HG02970 (cell line): Measurements from ENCODE around the gene MTTP.
"Not testable (repeated sequence)": the region's sequence is repeated elsewhere in the genome, so short reads cannot be mapped to it uniquely, and the experiment has no call there.

Experiments used
- ATAC-seq: cut with Tn5 transposase; IDR thresholded peaks from one replicate; pipeline ENCODE4 v1.9.1; 2021; ENCODE audit warnings: mild to moderate bottlenecking, moderate library complexity, moderate number of reproducible peaks; ENCODE audit not compliant: unreplicated experiment, low FRiP score

The MTTP gene

GRCh38 chr4:99574530-99575324 lies at the start of gene MTTP:
TSS of gene MTTP (plus strand) at chr4:99574824. CDS start at chr4:99574910, 86 bp downstream.
- peak; percentile 57 for ATAC-seq

DNA sequence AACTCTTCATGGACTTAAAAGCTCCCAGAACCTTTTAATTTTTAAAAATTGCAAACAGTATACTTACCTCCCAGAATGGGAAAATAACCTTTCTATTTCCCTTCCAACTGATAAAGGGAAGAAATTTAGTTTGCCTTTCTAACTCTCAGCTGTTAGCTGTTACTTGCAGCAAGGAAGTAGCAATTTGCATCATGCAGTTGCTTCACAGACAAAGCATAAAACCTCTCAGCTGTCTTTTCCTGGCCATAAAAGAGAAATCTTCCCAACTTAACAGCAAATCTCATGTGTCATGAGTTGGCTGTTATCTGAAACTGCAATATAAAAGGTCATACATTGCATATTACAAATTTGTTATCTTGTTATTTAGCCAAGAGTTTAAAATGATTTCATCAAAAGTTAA lies 45.4 kb upstream of the MTTP start:
- ATAC-seq = no peak

DNA sequence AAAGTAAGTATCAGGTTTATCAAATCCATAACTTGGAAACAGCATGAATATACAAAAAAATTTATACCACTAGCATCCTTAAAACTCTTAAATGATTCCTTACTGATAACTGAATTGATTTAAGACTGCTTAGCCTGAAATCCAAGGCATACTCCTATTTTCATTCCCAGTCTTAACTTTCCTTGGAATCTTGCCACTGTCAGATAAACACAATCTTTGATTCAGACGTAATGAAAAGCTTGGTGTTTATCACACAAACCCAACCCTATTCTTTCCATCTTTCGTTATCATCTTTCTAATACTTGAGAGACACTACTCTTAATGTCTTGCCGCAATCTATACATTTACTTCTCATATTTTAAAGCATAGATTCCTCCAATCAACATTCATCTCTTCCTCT lies 44.7 kb upstream of the MTTP start:
- ATAC-seq = no peak

GRCh38 chr4:99534699-99535098 lies 39.9 kb upstream of the MTTP start:
- ATAC-seq = not testable (repeated sequence)

GRCh38 chr4:99536271-99536670 lies 38.4 kb upstream of the MTTP start:
- no peak for ATAC-seq

GRCh38 chr4:99536848-99537247 lies 37.8 kb upstream of the MTTP start:
- ATAC-seq = no peak

GRCh38 chr4:99537674-99538073 lies 37.0 kb upstream of the MTTP start:
- ATAC-seq = no peak

DNA sequence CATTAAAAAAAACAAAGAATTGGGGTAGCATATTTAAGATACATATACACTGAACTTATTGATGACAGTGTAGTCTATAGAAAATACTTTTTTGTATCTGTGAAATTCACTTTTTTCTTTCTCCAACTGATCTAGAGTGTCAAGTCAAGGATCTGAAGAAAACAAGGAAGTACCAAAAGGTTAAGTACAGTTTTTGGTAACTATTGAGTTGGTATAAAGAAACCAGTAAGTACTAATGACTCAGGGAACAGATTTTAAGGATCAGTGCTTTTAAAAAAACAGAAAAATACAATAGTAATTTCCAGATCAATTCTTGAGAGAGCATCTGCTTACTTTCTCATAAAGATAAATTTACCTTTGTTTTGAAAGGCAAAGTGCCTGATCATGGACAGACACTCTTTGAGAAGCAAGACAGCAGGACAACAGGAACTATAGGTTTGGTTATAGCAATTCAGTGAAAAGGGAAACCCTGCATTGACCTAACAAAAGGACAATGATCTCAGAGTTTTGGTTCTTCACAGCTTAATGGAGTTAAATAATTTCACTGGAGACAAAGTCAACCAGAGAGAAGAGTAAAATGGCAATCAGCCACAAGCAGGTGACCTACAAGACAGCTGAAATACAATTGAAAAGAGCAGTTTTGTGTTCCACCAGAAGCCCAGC lies 34.2 kb upstream of the MTTP start:
- ATAC-seq = no peak

DNA sequence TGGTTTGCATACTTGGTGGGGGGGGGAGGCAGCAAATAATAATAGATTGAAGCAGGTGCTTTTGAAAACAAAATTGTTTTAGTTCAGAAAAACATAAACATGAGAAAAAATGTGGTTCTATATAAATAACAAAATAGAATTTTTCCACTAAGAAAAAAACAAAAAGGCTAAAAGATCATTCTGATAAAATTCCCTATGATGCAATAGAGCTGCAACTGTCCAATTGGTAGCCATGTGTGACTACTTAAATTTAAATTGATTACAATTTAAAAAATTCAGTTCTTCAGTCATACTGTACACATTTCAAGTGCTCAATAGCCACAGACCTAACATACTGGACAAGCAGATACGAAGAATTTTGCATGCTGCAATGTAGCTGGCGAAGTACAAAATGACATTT lies 21.8 kb upstream of the MTTP start:
- ATAC-seq = no peak

DNA sequence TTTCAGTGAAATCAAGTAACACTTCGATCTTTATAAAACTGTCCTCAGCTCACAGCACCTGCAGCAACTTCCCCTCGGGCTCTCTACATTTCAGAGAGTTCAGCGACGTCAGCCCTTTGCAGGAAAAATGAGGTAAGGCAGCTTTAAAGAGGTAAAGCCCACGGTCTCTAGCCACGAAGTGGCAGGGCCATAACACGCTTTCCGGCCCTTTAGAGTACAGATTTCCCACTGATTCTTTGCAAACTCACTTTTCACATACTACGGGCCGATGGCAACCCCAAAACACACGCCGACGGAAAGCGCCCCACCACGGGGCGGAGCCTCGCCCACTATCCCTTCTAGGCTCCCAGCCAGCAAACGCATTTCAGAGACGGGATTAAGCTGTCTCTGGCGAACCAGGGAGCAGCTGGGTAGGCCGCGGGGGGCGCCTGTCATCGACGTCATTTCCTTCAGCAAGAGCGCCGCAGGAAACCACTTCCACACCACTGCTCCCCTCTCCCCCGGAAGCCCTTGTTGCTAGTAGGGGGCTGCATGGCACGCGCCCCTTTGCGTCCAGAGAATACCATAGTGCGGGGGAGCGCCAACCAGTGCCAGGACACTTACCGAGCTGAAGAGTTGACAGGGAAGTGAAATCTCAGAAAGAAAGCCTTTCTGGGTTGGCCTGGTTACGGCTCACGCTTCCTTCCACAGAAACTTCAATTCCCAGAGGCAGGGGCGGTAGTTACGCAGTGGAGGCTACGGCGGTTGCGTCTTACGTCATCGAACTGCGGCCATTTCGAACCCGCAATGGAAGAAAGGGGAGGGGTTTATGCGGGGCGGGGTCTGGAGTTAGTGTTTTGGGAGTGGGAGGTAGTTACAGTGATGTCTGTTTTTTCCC lies 11.1 kb upstream of the MTTP start, which contains the start of gene TRMT10A:
Gene TRMT10A (minus strand): TSS at position 730 of the 877 bp plus-strand sequence. CDS start 4,701 bp downstream, outside the sequence.
- peak; percentile 95 for ATAC-seq

GRCh38 chr4:99564921-99565320 lies 9.7 kb upstream of the MTTP start:
- no peak for ATAC-seq

GRCh38 chr4:99571883-99572282 lies 2.7 kb upstream of the MTTP start:
- no peak for ATAC-seq

GRCh38 chr4:99572527-99573240 lies 1.9 kb upstream of the MTTP start:
- no peak for ATAC-seq

DNA sequence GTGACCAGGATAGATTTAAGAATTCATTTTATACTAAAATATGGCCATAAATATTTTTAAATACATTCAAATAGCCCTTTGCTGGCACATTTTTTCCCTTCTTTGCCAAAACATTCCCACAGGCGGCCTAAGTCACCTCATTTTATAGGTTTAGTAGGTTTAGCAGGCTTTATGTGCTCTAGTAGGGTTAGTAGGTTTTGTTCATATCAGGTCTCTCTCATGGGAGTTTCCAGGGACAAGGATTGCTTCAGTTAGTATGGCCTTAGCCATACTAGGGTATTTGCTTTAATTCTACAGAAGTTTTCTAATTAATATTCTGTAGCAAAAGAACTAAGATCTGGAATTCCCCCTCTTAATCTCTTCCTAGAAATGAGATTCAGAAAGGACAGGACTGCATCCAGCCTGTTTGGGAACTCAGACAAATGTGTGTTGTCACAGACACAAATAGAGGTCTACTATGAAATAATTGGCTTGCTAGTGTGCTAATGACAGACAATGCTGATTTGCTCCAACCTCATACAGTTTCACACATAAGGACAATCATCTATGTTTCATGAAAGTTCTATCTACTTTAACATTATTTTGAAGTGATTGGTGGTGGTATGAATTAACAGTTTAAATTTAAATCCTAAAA lies 772 bp upstream of the MTTP start:
- ATAC-seq = no peak

DNA sequence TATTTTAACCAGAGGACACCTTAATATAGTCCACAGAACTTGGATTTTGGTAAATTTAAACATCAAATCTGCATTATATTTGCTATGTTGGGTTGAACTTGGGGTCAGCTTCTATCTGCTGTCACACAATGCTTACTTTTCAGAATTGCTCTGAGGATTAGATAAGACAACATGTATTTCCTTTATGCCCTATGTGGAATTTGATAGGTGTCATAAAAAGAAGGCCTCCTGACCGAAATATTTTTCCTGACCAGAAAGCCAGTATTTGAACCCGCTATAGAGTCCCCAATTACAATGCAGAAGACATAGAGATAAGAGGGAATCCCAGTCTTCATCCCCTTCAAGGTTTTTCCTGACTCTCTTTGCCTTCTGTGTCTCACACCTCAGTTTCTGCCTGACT lies 4.1 kb downstream of the MTTP start:
- no peak for ATAC-seq

DNA sequence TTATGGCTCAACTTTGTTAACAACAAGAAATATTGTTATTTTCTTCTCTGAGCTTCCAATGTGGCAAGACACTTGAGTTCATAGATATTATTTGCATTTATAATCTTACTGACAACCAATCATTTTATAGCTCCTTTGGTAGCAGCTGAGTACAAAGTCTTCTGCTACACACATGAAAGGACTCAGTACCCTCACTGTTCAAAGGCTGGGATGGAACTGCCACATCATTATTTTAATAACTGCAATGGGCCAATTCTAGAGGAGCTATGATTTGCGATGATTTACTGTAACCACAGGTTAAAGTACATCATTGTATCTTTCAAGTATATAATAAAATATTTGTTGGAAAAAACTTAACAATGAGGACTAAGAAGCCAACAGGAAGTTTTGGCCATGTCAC lies 10.9 kb downstream of the MTTP start:
- no peak for ATAC-seq

DNA sequence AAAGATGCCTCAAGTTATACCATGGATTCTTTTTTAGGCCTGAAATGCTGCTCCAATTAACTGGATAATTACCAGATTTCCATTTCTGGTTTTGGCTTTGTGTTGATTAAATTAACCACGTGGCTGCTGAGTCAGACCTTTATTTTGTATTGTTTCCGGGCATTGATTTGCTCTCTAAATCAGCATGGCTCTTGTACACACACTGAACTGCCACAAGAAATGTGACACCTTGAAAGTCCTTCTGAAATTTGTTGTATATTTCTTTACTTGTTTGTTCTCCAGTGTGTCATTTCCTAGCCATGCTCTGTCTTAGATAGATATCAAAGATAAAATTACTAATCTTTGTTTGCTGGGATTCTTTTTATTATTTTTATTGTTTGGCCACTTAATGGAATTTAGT lies 11.7 kb downstream of the MTTP start:
- no peak for ATAC-seq

GRCh38 chr4:99586797-99587196 lies 12.2 kb downstream of the MTTP start:
- ATAC-seq = no peak

DNA sequence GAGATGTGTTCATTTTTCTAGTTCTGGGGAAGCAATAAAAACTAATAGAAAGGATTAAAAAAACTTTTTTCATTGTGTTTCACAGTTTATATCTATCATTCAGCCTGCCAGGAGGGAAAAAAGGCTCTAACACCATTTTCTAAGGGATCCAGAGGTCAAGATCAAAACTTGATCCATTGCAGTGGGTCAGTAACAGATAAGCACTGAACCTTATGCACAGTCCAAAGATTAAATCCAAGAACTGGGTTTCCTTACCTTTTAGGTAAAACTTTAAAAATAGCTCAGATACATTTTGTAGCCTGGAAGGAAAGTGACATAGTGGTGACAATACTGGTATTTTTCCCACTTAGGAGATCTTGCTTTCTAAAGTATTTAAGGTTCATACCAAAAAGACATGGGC lies 12.7 kb downstream of the MTTP start:
- ATAC-seq = no peak

GRCh38 chr4:99587803-99588202 lies 13.2 kb downstream of the MTTP start:
- ATAC-seq = no peak
